Glomerular visceral epithelial cell (primary cell): ENCODE measurements around the gene UTP3.
A peak's percentile ranks its signal among the peaks of the same experiment; 100 is the strongest.
"Not testable (repeated sequence)": the region's sequence is repeated elsewhere in the genome, so short reads cannot be mapped to it uniquely, and the experiment has no call there.

Experiments
- DNase-seq: peaks from one replicate; pipeline ENCODE4 v3.0.0-alpha.2; 2016; ENCODE audit errors: extremely low spot score

Gene UTP3

GRCh38 chr4:70687821-70688794, at the start of gene UTP3:
TSS of gene UTP3 (plus strand) at chr4:70688532. CDS start at chr4:70688678, 146 bp downstream.
- peak; percentile 99 for DNase-seq

- no peak for DNase-seq
Observed at GRCh38 chr4:70640192-70640591, 48.1 kb upstream of the UTP3 start.

DNA sequence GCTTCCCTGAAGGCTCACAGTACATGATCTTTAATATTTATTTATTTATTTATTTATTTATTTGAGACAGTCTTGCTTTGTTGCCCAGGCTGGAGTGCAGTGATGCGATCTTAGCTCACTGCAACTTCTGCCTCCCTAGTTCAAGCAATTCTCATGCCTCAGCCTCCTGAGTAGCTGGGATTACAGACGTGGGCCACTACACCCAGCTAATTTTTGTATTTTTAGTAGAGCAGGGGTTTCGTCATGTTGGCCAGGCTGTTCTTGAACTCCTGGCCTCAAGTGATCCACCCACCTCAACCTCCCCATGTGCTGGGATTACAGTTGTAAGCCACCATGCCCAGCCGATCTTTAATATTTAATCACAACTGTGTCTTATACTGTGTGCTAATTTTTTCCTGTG, 37.6 kb upstream of the UTP3 start:
- DNase-seq = not testable (repeated sequence)

DNA sequence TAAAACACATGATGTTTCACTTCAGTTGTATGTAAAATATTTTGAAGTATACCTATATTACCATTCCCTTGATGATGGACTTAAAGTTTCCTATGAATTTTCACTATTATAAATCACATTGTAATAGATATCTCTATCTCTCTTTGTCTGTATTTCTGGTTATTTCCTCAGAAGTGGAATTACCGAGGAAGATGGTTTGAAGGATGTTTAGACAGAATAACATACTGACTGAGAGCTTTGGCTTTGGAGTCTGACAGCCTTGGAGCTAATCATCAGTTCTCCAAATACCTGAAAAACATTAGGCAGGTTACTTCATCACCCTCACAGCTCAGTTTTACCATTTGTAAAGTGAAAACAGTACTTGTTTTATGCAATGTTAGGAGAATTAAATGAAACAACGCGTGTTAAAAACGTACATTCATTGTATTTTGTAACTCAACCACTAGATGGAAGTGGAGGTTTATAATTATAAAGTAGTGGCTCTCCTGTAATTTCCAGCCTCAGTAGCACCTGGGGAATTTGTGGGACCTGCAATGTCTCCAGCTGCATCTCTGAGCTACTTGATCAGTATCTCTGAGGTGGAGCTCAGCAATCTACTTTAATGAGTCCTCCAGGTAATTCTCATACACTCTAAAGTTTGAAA, 36.3 kb upstream of the UTP3 start:
- DNase-seq = peak; percentile 47

GRCh38 chr4:70654605-70655011, 33.7 kb upstream of the UTP3 start:
- no peak for DNase-seq

GRCh38 chr4:70657326-70657725, 31.0 kb upstream of the UTP3 start:
- DNase-seq = no peak

- no peak for DNase-seq
Observed at GRCh38 chr4:70658418-70658817, 29.9 kb upstream of the UTP3 start.

DNA sequence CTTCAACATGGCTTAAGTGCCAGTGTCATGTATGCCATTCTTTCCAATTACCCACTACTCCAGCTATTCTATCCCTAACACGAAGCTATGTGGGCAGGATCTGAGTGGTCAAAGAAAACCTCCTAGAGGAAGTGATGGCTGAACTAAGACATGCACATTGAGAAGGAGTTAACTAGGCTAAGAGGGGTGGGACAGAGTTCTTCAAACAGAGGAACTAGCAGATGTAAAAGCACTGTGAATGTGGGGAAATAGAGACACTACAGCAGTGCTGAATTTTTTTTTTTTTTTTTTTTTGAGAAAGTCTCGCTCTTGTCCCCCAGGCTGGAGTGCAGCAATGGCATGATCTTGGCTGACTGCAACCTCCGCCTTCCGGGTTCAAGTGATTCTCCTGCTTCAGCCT, 28.2 kb upstream of the UTP3 start:
- DNase-seq = no peak

- not testable (repeated sequence) for DNase-seq
Observed at GRCh38 chr4:70661309-70661922, 26.9 kb upstream of the UTP3 start.

- no peak for DNase-seq
Observed at GRCh38 chr4:70666369-70666768, 22.0 kb upstream of the UTP3 start, which contains the start of gene JCHAIN. TSS of gene JCHAIN (minus strand) at chr4:70666508. CDS start at chr4:70666490, 18 bp downstream.

DNA sequence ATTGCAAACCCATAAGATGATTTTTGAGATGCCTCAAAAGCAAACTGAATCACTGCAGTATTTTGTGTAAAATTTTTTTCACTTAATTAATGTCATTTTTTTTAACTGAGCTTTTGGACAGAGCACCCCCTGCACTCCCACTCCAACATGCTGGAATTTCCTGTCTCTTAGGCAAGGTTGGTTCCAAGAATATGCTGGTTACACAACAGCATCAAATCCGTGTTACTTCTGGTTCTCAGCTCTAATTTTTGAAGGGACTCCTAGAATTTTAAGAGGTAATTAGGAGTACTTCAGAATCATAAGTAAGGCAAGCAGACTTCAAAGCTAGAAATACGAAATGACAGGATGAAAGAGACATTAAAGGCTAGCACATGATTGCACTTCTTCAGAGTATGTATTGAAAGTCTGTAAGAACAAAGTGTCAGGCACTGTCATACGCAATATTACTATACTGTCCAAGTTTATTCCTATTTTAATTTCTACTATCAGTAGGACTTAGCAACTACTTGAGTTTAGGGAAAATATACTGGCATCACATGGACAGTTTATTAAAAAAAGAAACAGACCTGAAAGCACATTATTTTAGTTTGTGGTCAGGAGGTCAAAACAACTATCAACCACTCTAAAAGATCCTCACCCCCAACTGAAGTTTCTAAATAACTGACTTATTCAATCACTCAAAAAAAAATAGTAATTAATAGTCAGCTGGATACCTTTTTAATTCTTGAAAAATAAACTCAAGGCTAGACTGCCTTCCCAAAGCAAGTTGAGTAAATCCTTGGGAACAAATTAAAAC, 20.4 kb upstream of the UTP3 start:
- no peak for DNase-seq

DNA sequence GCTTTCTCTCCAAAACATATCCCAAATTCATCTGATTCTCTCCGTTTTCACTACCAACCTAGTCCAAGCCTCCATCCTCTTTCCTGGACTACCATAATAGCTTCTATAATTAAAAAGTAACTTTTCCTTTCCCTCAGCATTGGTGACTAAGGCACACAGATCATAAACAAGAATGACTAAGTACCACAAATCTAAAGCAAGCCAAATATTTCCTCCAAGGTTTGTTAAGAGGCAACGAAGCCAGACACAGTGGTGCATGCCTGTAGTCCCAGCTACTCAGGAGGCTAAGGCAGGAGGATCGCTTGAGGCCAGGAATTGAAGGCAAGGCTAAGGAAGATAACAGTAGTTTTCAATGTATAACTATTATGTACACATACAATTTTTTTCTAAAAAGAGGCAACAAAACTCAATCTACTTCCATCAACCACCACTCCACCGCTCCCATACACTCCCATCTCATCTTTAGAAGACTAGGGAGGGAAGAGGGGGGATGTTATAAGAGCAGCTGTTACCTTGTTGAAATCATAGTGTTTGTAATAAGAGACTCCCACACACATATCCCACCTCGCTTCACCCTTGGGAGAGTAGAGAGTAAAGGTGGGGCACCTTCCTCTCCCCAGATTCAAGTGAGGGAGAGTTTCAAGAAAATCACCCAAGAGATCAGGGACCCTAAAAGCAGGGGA, 17.9 kb upstream of the UTP3 start:
- peak; percentile 57 for DNase-seq

DNA sequence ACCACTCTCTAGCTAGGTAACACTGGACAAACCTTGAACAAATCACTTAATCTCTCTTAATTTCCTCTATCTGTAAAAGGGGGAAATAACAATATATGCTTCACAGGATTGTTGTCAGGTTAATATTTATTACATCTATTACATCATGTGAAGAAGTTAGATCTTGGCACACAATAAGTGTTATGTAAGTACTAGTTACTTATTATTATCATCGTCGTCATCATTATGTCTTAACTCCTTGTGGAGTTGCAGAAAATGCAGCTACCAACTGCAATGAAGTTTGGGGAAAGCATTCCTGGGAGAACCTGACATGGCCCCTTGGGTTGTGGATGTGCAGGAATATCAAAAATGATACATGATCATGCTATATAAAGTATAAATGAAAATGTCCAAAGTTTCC, 17.2 kb upstream of the UTP3 start:
- DNase-seq = no peak

DNA sequence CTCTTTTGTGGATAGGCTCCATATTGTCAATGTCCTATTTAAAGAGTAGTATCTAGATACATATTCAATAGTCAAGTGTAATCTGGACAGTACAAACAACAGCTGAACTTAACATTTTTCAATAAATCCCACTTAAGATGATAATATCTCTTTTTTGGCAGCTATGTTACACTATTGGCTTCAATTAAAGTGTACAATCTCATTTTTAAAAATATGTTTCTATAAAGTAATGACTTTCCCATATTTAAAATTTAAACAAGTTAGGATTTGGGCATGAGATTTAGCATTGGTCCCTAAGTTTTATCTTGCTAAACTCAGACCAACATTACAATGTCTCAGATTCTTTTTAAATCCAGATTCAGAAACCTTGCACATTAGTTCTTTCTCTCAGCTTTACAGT, 14.1 kb upstream of the UTP3 start:
- DNase-seq = no peak

DNA sequence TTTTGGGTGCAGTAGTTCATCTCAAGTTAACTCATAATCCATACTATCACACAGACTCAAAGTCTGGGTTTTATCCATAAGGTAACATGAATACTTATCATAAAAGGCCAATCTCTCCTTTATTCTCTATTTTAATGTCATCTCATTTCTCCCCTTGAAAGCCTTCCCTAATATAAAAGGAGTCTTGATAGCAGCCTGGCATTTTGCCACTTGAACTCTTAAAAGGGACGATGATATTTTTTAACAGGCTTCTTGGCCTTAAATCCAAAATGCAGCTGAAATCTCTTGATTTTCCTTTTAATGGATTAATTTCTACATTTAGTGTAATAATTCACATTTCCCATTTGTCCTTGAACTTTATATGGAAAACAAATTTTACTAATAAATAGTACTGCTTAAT, 13.6 kb upstream of the UTP3 start:
- DNase-seq = no peak

DNA sequence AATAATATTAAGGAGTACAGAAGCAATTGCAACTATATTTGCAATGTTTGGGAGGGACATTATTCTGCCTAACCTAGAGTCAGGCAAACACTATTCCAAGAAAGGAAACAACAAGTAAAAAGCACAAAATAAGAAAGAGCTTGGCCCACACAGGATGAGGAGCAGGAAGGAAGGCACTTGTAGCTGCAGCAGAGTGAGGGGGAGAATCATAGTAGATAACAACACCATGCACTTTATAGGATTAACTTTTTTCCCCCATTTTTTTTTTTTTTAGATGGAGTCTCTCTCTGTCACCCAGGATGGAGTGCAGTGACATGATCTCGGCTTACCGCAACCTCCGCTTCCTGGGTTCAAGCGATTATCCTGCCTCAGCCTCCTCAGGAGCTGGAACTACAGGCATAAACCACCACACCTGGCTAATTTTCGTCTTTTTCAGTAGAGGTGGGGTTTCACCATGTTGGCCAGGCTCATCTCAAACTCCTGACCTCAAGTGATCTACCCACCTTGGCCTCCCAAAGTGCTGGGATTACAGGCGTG, 11.7 kb upstream of the UTP3 start:
- no peak for DNase-seq

GRCh38 chr4:70678383-70678999, 9.8 kb upstream of the UTP3 start:
- no peak for DNase-seq

GRCh38 chr4:70680934-70681333, 7.4 kb upstream of the UTP3 start:
- no peak for DNase-seq

DNA sequence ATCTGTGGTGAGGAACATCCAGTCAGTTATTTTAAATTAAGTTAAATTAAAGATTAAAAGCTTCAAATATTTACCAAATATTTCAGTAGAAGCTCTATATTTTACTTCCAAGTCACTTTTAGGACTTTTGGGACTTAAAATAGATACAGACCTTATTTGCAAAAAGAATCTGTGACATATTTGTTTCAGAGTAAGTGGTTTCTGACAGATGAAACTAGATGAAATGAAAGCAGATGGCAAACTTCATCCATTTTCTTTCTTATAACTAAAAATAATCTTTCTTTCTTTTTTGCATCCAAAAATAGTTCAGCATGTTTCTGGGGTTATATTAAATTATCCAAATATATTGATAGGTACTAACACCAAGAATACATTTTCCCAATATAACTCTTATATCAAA, 6.6 kb upstream of the UTP3 start:
- no peak for DNase-seq

- DNase-seq = not testable (repeated sequence)
Observed at GRCh38 chr4:70682142-70682541, 6.2 kb upstream of the UTP3 start.
